ENCODE results near the gene NET1.

Gene NET1

GRCh38 chr10:5442990-5443370, 30.6 kb downstream of the NET1 start:
- Histone ChIP-seq H3K9me3 (ENCODE audit: control insufficient read depth, insufficient read depth, low read depth, low read length) (no peaks in the 10 kb centered on the region), H3K27me3 (ENCODE audit: control insufficient read depth, insufficient read depth, low read length) (no peaks in the 10 kb centered on the region), H3K4me1 (ENCODE audit: control insufficient read depth, insufficient read depth, low read length) (peaks cover 17% of the 10 kb centered on the region), H3K36me3 (ENCODE audit: control insufficient read depth, insufficient read depth, low read length) (peaks cover 10% of the 10 kb centered on the region), H3K27ac (ENCODE audit: low read depth, low read length) (no peak overlapping the region), H3K4me3 (ENCODE audit: low read depth, low read length) (no peak overlapping the region), H3K9ac (ENCODE audit: low read length) (no peak overlapping the region)

- H3K9me3 ChIP-seq (ENCODE audit: control insufficient read depth, insufficient read depth, low read depth, low read length): no peaks in the 10 kb centered on the region
- H3K9ac ChIP-seq (ENCODE audit: low read length): no peak overlapping the region
- no peaks in the 10 kb centered on the region for H3K27me3 ChIP-seq (ENCODE audit: control insufficient read depth, insufficient read depth, low read length)
- H3K27ac ChIP-seq (ENCODE audit: low read depth, low read length): no peak overlapping the region
- H3K36me3 ChIP-seq (ENCODE audit: control insufficient read depth, insufficient read depth, low read length): peaks cover 10% of the 10 kb centered on the region
- no peak overlapping the region for H3K4me3 ChIP-seq (ENCODE audit: low read depth, low read length)
- H3K4me1 ChIP-seq (ENCODE audit: control insufficient read depth, insufficient read depth, low read length): peaks cover 20% of the 10 kb centered on the region
Measured at GRCh38 chr10:5443429-5443828, 31.1 kb downstream of the NET1 start.

- Histone ChIP-seq H3K27ac (ENCODE audit: low read depth, low read length) (no peak overlapping the region), H3K4me1 (ENCODE audit: control insufficient read depth, insufficient read depth, low read length) (peaks cover 32% of the 10 kb centered on the region), H3K4me3 (ENCODE audit: low read depth, low read length) (no peak overlapping the region), H3K27me3 (ENCODE audit: control insufficient read depth, insufficient read depth, low read length) (no peaks in the 10 kb centered on the region), H3K9ac (ENCODE audit: low read length) (no peak overlapping the region), H3K9me3 (ENCODE audit: control insufficient read depth, insufficient read depth, low read depth, low read length) (no peaks in the 10 kb centered on the region), H3K36me3 (ENCODE audit: control insufficient read depth, insufficient read depth, low read length) (peaks cover 6% of the 10 kb centered on the region; the same call in 1 of the 2 replicates)
Measured at GRCh38 chr10:5445006-5445405, 32.6 kb downstream of the NET1 start.

- Histone ChIP-seq H3K27ac (ENCODE audit: low read depth, low read length) (0 out of 2 replicates have a peak overlapping the region, but pooled peaks have one; percentile 31), H3K9ac (ENCODE audit: low read length) (peak overlapping the region; percentile 78)
Measured at GRCh38 chr10:5446390-5446926, 34.1 kb downstream of the NET1 start.

GRCh38 chr10:5447056-5447455, 34.7 kb downstream of the NET1 start:
- H3K9ac ChIP-seq (ENCODE audit: low read length): peak overlapping the region; percentile 78
- no peak overlapping the region for H3K27ac ChIP-seq (ENCODE audit: low read depth, low read length)
- peaks cover 33% of the 10 kb centered on the region for H3K4me1 ChIP-seq (ENCODE audit: control insufficient read depth, insufficient read depth, low read length)
- no peaks in the 10 kb centered on the region for H3K27me3 ChIP-seq (ENCODE audit: control insufficient read depth, insufficient read depth, low read length)
- H3K9me3 ChIP-seq (ENCODE audit: control insufficient read depth, insufficient read depth, low read depth, low read length): no peaks in the 10 kb centered on the region
- peaks cover 11% of the 10 kb centered on the region for H3K36me3 ChIP-seq (ENCODE audit: control insufficient read depth, insufficient read depth, low read length)
- peak overlapping the region; percentile 76 for H3K4me3 ChIP-seq (ENCODE audit: low read depth, low read length)

More at GRCh38 chr10:5446390-5446926, 34.1 kb downstream of the NET1 start:
- Histone ChIP-seq H3K27me3 (ENCODE audit: control insufficient read depth, insufficient read depth, low read length) (no peaks in the 10 kb centered on the region), H3K36me3 (ENCODE audit: control insufficient read depth, insufficient read depth, low read length) (peaks cover 6% of the 10 kb centered on the region; the same call in 1 of the 2 replicates), H3K4me3 (ENCODE audit: low read depth, low read length) (peak overlapping the region; percentile 76), H3K4me1 (ENCODE audit: control insufficient read depth, insufficient read depth, low read length) (peaks cover 33% of the 10 kb centered on the region), H3K9me3 (ENCODE audit: control insufficient read depth, insufficient read depth, low read depth, low read length) (no peaks in the 10 kb centered on the region)

GRCh38 chr10:5447611-5448071, 35.3 kb downstream of the NET1 start:
- Histone ChIP-seq H3K9ac (ENCODE audit: low read length) (peak overlapping the region; percentile 77), H3K36me3 (ENCODE audit: control insufficient read depth, insufficient read depth, low read length) (peaks cover 17% of the 10 kb centered on the region), H3K27me3 (ENCODE audit: control insufficient read depth, insufficient read depth, low read length) (no peaks in the 10 kb centered on the region), H3K4me1 (ENCODE audit: control insufficient read depth, insufficient read depth, low read length) (peaks cover 33% of the 10 kb centered on the region), H3K9me3 (ENCODE audit: control insufficient read depth, insufficient read depth, low read depth, low read length) (no peaks in the 10 kb centered on the region), H3K4me3 (ENCODE audit: low read depth, low read length) (peak overlapping the region; percentile 76), H3K27ac (ENCODE audit: low read depth, low read length) (no peak overlapping the region)

- 0 out of 2 replicates have a peak overlapping the region, but pooled peaks have one; percentile 37 for H3K27ac ChIP-seq (ENCODE audit: low read depth, low read length)
Measured at GRCh38 chr10:5448333-5449001, 36.1 kb downstream of the NET1 start.

GRCh38 chr10:5449227-5449626, 36.9 kb downstream of the NET1 start:
- Histone ChIP-seq H3K9me3 (ENCODE audit: control insufficient read depth, insufficient read depth, low read depth, low read length) (no peaks in the 10 kb centered on the region), H3K9ac (ENCODE audit: low read length) (no peak overlapping the region), H3K4me3 (ENCODE audit: low read depth, low read length) (peak overlapping the region; percentile 76; the same call in 1 of the 2 replicates), H3K4me1 (ENCODE audit: control insufficient read depth, insufficient read depth, low read length) (peaks cover 33% of the 10 kb centered on the region), H3K36me3 (ENCODE audit: control insufficient read depth, insufficient read depth, low read length) (peaks cover 27% of the 10 kb centered on the region), H3K27ac (ENCODE audit: low read depth, low read length) (no peak overlapping the region), H3K27me3 (ENCODE audit: control insufficient read depth, insufficient read depth, low read length) (no peaks in the 10 kb centered on the region)

More at GRCh38 chr10:5448333-5449001, 36.1 kb downstream of the NET1 start:
- H3K36me3 ChIP-seq (ENCODE audit: control insufficient read depth, insufficient read depth, low read length): peaks cover 25% of the 10 kb centered on the region
- peak overlapping the region; percentile 76 for H3K4me3 ChIP-seq (ENCODE audit: low read depth, low read length)
- H3K9me3 ChIP-seq (ENCODE audit: control insufficient read depth, insufficient read depth, low read depth, low read length): no peaks in the 10 kb centered on the region
- H3K9ac ChIP-seq (ENCODE audit: low read length): peak overlapping the region; percentile 25
- peaks cover 33% of the 10 kb centered on the region for H3K4me1 ChIP-seq (ENCODE audit: control insufficient read depth, insufficient read depth, low read length)
- no peaks in the 10 kb centered on the region for H3K27me3 ChIP-seq (ENCODE audit: control insufficient read depth, insufficient read depth, low read length)

- Histone ChIP-seq H3K9me3 (ENCODE audit: control insufficient read depth, insufficient read depth, low read depth, low read length) (no peaks in the 10 kb centered on the region), H3K4me1 (ENCODE audit: control insufficient read depth, insufficient read depth, low read length) (peaks cover 33% of the 10 kb centered on the region), H3K36me3 (ENCODE audit: control insufficient read depth, insufficient read depth, low read length) (peaks cover 33% of the 10 kb centered on the region), H3K9ac (ENCODE audit: low read length) (no peak overlapping the region), H3K4me3 (ENCODE audit: low read depth, low read length) (peak overlapping the region; percentile 76; the same call in 1 of the 2 replicates), H3K27ac (ENCODE audit: low read depth, low read length) (no peak overlapping the region), H3K27me3 (ENCODE audit: control insufficient read depth, insufficient read depth, low read length) (no peaks in the 10 kb centered on the region)
Measured at GRCh38 chr10:5449823-5450222, 37.5 kb downstream of the NET1 start.

- Histone ChIP-seq H3K27me3 (ENCODE audit: control insufficient read depth, insufficient read depth, low read length) (no peaks in the 10 kb centered on the region), H3K9me3 (ENCODE audit: control insufficient read depth, insufficient read depth, low read depth, low read length) (no peaks in the 10 kb centered on the region), H3K9ac (ENCODE audit: low read length) (no peak overlapping the region), H3K4me1 (ENCODE audit: control insufficient read depth, insufficient read depth, low read length) (peaks cover 33% of the 10 kb centered on the region), H3K27ac (ENCODE audit: low read depth, low read length) (no peak overlapping the region), H3K4me3 (ENCODE audit: low read depth, low read length) (no peak overlapping the region), H3K36me3 (ENCODE audit: control insufficient read depth, insufficient read depth, low read length) (peaks cover 43% of the 10 kb centered on the region)
Measured at GRCh38 chr10:5450605-5451384, 38.4 kb downstream of the NET1 start.

Data from HUES6 (cell line).